Activated CD8-positive, alpha-beta memory T cell treated with anti-CD3 and anti-CD28 coated beads for 4 hours (primary cell): ENCODE data around the gene NAGPA.
"Not testable (repeated sequence)": the region's sequence is repeated elsewhere in the genome, so short reads cannot be mapped to it uniquely, and the experiment has no call there.

Experiments
- DNase-seq, 2 donors: peaks; one replicate each; pipeline ENCODE4 v3.0.0-alpha.2; 2020; ENCODE audit warnings: low read depth in 2 of 2

NAGPA gene

GRCh38 chr16:5033256-5034166 is at the start of gene NAGPA:
NAGPA (minus strand) TSS chr16:5033935; CDS start chr16:5033914, 21 bp downstream.
- DNase-seq, result peak; percentile 65 to 76

- not testable (repeated sequence) for DNase-seq
Observed at GRCh38 chr16:5080996-5081395, 47.3 kb upstream of the NAGPA start.

- DNase-seq, result not testable (repeated sequence)
Observed at GRCh38 chr16:5080461-5080860, 46.7 kb upstream of the NAGPA start.

GRCh38 chr16:5078626-5079025 is 44.9 kb upstream of the NAGPA start:
- DNase-seq, result no peak

GRCh38 chr16:5077304-5077703 is 43.6 kb upstream of the NAGPA start:
- no peak for DNase-seq

GRCh38 chr16:5075637-5076036 is 41.9 kb upstream of the NAGPA start:
- DNase-seq, result no peak

GRCh38 chr16:5073771-5074170 is 40.0 kb upstream of the NAGPA start:
- not testable (repeated sequence) for DNase-seq

- no peak for DNase-seq
Observed at GRCh38 chr16:5073279-5073629, 39.5 kb upstream of the NAGPA start.

- DNase-seq, result no peak
Observed at GRCh38 chr16:5072334-5073278, 38.9 kb upstream of the NAGPA start.

- peak; percentile 80 to 82 for DNase-seq
Observed at GRCh38 chr16:5071681-5072333, 38.1 kb upstream of the NAGPA start, which contains the start of gene ALG1. ALG1 (plus strand) TSS chr16:5071843; CDS start chr16:5071850, 7 bp downstream.

- DNase-seq, result no peak
Observed at GRCh38 chr16:5071341-5071680, 37.6 kb upstream of the NAGPA start.

GRCh38 chr16:5070431-5071186 is 36.9 kb upstream of the NAGPA start:
- no peak for DNase-seq

- no peak for DNase-seq
Observed at GRCh38 chr16:5069854-5070253, 36.1 kb upstream of the NAGPA start.

GRCh38 chr16:5069048-5069447 is 35.3 kb upstream of the NAGPA start:
- DNase-seq, result no peak

GRCh38 chr16:5066511-5066910 is 32.8 kb upstream of the NAGPA start:
- no peak for DNase-seq

- DNase-seq, result no peak
Observed at GRCh38 chr16:5065813-5066212, 32.1 kb upstream of the NAGPA start, which contains the start of gene C16orf89. C16orf89 (minus strand) TSS chr16:5065956; CDS start chr16:5065908, 48 bp downstream.

- no peak for DNase-seq
Observed at GRCh38 chr16:5065326-5065725, 31.6 kb upstream of the NAGPA start.

GRCh38 chr16:5064915-5065314 is 31.2 kb upstream of the NAGPA start:
- no peak for DNase-seq

- DNase-seq, result no peak
Observed at GRCh38 chr16:5062790-5063765, 29.3 kb upstream of the NAGPA start.

- no peak for DNase-seq
Observed at GRCh38 chr16:5062051-5062450, 28.3 kb upstream of the NAGPA start.
